ENCODE measurements around the gene GNG8.
A peak's percentile ranks its signal among the peaks of the same experiment; 100 is the strongest.

Gene GNG8

GRCh38 chr19:46616631-46617322 is 19.2 kb downstream of the GNG8 start:
- DNase-seq = peak in 1 of 2 donors; percentile 49

GRCh38 chr19:46615966-46616365 is 20.0 kb downstream of the GNG8 start:
- DNase-seq = no peak

- DNase-seq = peak; percentile 80 to 82
These were observed 21.8 kb downstream of the GNG8 start for GRCh38 chr19:46614114-46614722.

GRCh38 chr19:46613525-46613924 is 22.5 kb downstream of the GNG8 start:
- DNase-seq = no peak

GRCh38 chr19:46611776-46612175 is 24.2 kb downstream of the GNG8 start:
- DNase-seq = no peak

GRCh38 chr19:46610851-46611770 is 24.9 kb downstream of the GNG8 start:
- DNase-seq = peak; percentile 29 to 61

GRCh38 chr19:46610413-46610775 is 25.6 kb downstream of the GNG8 start:
- DNase-seq = no peak

- no peak for DNase-seq
These were observed 26.2 kb downstream of the GNG8 start for GRCh38 chr19:46609511-46610412.

GRCh38 chr19:46608581-46609345 is 27.2 kb downstream of the GNG8 start:
- no peak for DNase-seq

- DNase-seq = no peak
These were observed 27.8 kb downstream of the GNG8 start for GRCh38 chr19:46608178-46608577.

- no peak for DNase-seq
These were observed 28.6 kb downstream of the GNG8 start for GRCh38 chr19:46607448-46607841.

GRCh38 chr19:46606681-46607447 is 29.1 kb downstream of the GNG8 start:
- DNase-seq = no peak

GRCh38 chr19:46606019-46606418 is 30.0 kb downstream of the GNG8 start:
- no peak for DNase-seq

GRCh38 chr19:46605356-46605821 is 30.6 kb downstream of the GNG8 start:
- DNase-seq = no peak

- no peak for DNase-seq
These were observed 31.1 kb downstream of the GNG8 start for GRCh38 chr19:46604781-46605355.

- DNase-seq = no peak
These were observed 32.2 kb downstream of the GNG8 start for GRCh38 chr19:46603752-46604231.

GRCh38 chr19:46603195-46603637 is 32.8 kb downstream of the GNG8 start:
- peak in 1 of 2 donors; percentile 26 for DNase-seq

- DNase-seq = peak in 1 of 2 donors; percentile 18
These were observed 33.4 kb downstream of the GNG8 start for GRCh38 chr19:46602392-46603194.

Measured in CD4-positive, alpha-beta T cell treated with Interferon alpha-2 for 1 hour (primary cell).